ENCODE data around the gene SLC4A8. TPM values are rescaled to one million over a fixed set of nuclear protein-coding genes. Genes with fewer than 3 reads are reported as not detected.

Gene SLC4A8
- total RNA-seq, 1 experiment from 2014 or later = 26.3 TPM

- no peak overlapping the region for H2BK15ac ChIP-seq (ENCODE audit: low read depth, low read length)
- H3K9ac ChIP-seq (ENCODE audit: extremely low read depth, insufficient read length, low read length) = no peak overlapping the region
- no peak overlapping the region for H3K14ac ChIP-seq (ENCODE audit: insufficient read depth, low read length)
- no peaks in the 10 kb centered on the region for H4K20me1 ChIP-seq (ENCODE audit: control insufficient read depth, insufficient read depth, insufficient read length)
- H3K27ac ChIP-seq (ENCODE audit: insufficient read length, low read depth, low read length) = no peak overlapping the region
- Mint-ChIP-seq H3K27me3 (ENCODE audit: low read depth) (no peaks in the 10 kb centered on the region), H3K27ac (no peak overlapping the region), H3K4me3 (no peak overlapping the region), H3K4me1 (peaks cover 40 to 48% of the 10 kb centered on the region in 2 experiments), H3K9me3 (no peaks in the 10 kb centered on the region; a peak in 1 of 5 replicates), H3K36me3 (ENCODE audit: insufficient read depth in 1 of 3, low read depth in 3 of 3) (no peaks in the 10 kb centered on the region)
- no peak overlapping the region for H2AFZ ChIP-seq (ENCODE audit: low read length)
- no peak overlapping the region for H2BK20ac ChIP-seq (ENCODE audit: low read depth, low read length, poor library complexity, severe bottlenecking)
- H4K5ac ChIP-seq (ENCODE audit: insufficient read length, low read depth, low read length) = no peak overlapping the region
- H3K18ac ChIP-seq (ENCODE audit: insufficient read length, low read depth, low read length) = no peak overlapping the region
- no peak overlapping the region for H3T11ph ChIP-seq (ENCODE audit: low read length)
- H4K91ac ChIP-seq (ENCODE audit: insufficient read length, low read depth, low read length) = no peak overlapping the region
- H3K4me2 ChIP-seq (ENCODE audit: insufficient read depth, insufficient read length, low read length) = no peak overlapping the region
- no peaks in the 10 kb centered on the region for H3K27me3 ChIP-seq (ENCODE audit: insufficient read depth, low read length)
- no peaks in the 10 kb centered on the region for H3K79me1 ChIP-seq (ENCODE audit: insufficient read depth, low read depth, low read length, poor library complexity, severe bottlenecking)
- WGBS (ENCODE audit: extremely low coverage, insufficient read length, low lambda C conversion rate) = no CpG with 5 or more reads among the region's 6 CpGs
- no peak overlapping the region for H2BK120ac ChIP-seq (ENCODE audit: low read depth, low read length, poor library complexity, severe bottlenecking)
- no peak for TF ChIP-seq CTCF (conservative IDR thresholded peaks at IDR 0.05)
- no peak overlapping the region for H3K4ac ChIP-seq (ENCODE audit: low read depth, low read length)
- no peak overlapping the region for H3K23ac ChIP-seq (ENCODE audit: insufficient read length, low read depth, low read length)
- H3K4me1 ChIP-seq (ENCODE audit: insufficient read depth, low read length) = peaks cover 2% of the 10 kb centered on the region; the same call in 1 of the 2 replicates
- H2BK12ac ChIP-seq (ENCODE audit: insufficient read length, low read depth, low read length) = no peak overlapping the region
- no peaks in the 10 kb centered on the region for H3K79me2 ChIP-seq (ENCODE audit: insufficient read depth, low read length)
- H4K8ac ChIP-seq (replicated peaks; ENCODE audit: insufficient read length, low read depth, low read length) = no peak overlapping the region
- H3K23me2 ChIP-seq (ENCODE audit: insufficient read length, low read depth, low read length, poor library complexity, severe bottlenecking) = no peaks in the 10 kb centered on the region
- H3K9me3 ChIP-seq (ENCODE audit: control insufficient read depth, low read depth, low read length) = no peaks in the 10 kb centered on the region
- no peak overlapping the region for H3K56ac ChIP-seq (ENCODE audit: insufficient read length, low read depth, low read length)
- H2AK5ac ChIP-seq (ENCODE audit: insufficient read length, low read length) = no peak overlapping the region
- H2BK5ac ChIP-seq (ENCODE audit: insufficient read length, low read length) = no peak overlapping the region
- DNase-seq = no peak
Measured at GRCh38 chr12:51547606-51548005, 123.0 kb downstream of the SLC4A8 start.

All from H9 (cell line).